ENCODE results near the gene NR1H4. TPM values are rescaled to one million over a fixed set of nuclear protein-coding genes. Genes with fewer than 3 reads are reported as not detected.

Gene NR1H4
- total and polyA plus RNA-seq, 2 of the 8 experiments (the other 6 are each of a cell fraction or from before 2014, with no cell fraction given) = not detected

GRCh38 chr12:100545092-100545491 lies 71.4 kb downstream of the NR1H4 start:
- Histone ChIP-seq H3K18ac (ENCODE audit: extremely low read depth, low read length) (no peak overlapping the region), H2BK120ac (replicated peaks; ENCODE audit: low read depth, low read length) (no peak overlapping the region), H4K8ac (ENCODE audit: extremely low read depth, insufficient read depth, low read length) (no peak overlapping the region), H3K23me2 (ENCODE audit: low read depth, low read length) (no peaks in the 10 kb centered on the region; the same call in 1 of the 2 replicates), H3K9me3 (ENCODE audit: insufficient read depth in 2 of 2, low read depth in 1 of 2, low read length in 1 of 2) (no peaks in the 10 kb centered on the region), H2AFZ (ENCODE audit: low read length) (no peak overlapping the region), H3K79me1 (ENCODE audit: low read depth, low read length) (no peaks in the 10 kb centered on the region), H3K9ac (replicated peaks in 1 of 4; ENCODE audit: extremely low read depth in 1 of 4, low read depth in 3 of 4, low read length in 3 of 4) (no peak overlapping the region), H3K4me3 (ENCODE audit: extremely low read depth in 1 of 4, insufficient read depth in 2 of 4, low read depth in 3 of 4, low read length in 4 of 4) (no peak overlapping the region), H2BK12ac (ENCODE audit: low read depth, low read length) (no peak overlapping the region), H3K4me1 (replicated peaks in 1 of 4; ENCODE audit: control insufficient read depth in 3 of 4, insufficient read depth in 4 of 4, low read length in 3 of 4) (no peaks in the 10 kb centered on the region), H4K91ac (replicated peaks; ENCODE audit: insufficient read length, low read length) (no peak overlapping the region), H3K36me3 (ENCODE audit: control insufficient read depth in 2 of 4, insufficient read depth in 4 of 4, low read length in 3 of 4) (no peaks in the 10 kb centered on the region), H3K23ac (ENCODE audit: insufficient read length) (no peak overlapping the region), H3K27me3 (replicated peaks in 1 of 4; ENCODE audit: control insufficient read depth in 3 of 4, extremely low read depth in 1 of 4, insufficient read depth in 3 of 4, low read length in 3 of 4) (no peaks in the 10 kb centered on the region), H3K4me2 (ENCODE audit: insufficient read depth in 1 of 2, low read depth in 2 of 2, low read length in 2 of 2) (no peak overlapping the region), H2BK20ac (ENCODE audit: low read length) (no peak overlapping the region), H4K20me1 (replicated peaks in 1 of 2; ENCODE audit: control insufficient read depth in 1 of 2, insufficient read depth in 2 of 2, low read length in 2 of 2) (no peaks in the 10 kb centered on the region), H2BK15ac (ENCODE audit: low read length) (no peak overlapping the region), H2AK5ac (ENCODE audit: low read depth, low read length) (no peak overlapping the region), H3K4ac (replicated peaks; ENCODE audit: insufficient read length, low read depth, low read length) (no peak overlapping the region), H3K27ac (ENCODE audit: low read depth, low read length) (no peak overlapping the region), H4K5ac (ENCODE audit: insufficient read length, low read depth, low read length) (no peak overlapping the region), H3K79me2 (ENCODE audit: control insufficient read depth in 1 of 2, insufficient read depth in 2 of 2, low read length in 2 of 2) (no peaks in the 10 kb centered on the region), H3K14ac (ENCODE audit: insufficient read length) (no peak overlapping the region), H2BK5ac (ENCODE audit: low read depth, low read length) (no peak overlapping the region), H3K56ac (replicated peaks; ENCODE audit: insufficient read length, low read depth, low read length) (no peak overlapping the region)
- DNase-seq (ENCODE audit: low read depth in 1 of 2, low spot score in 2 of 2) (no peak), FAIRE-seq (no peak)
- POLR2A ChIA-PET (ENCODE audit: partially characterized antibody) = no interaction called here
- CTCF ChIA-PET (ENCODE audit: partially characterized antibody) = interaction anchor here (0.8 to 7.6 kb wide), 6 partner anchors 9 to 197 kb away, joined by 3 to 48 read pairs (median 6); no protein-coding TSS in a partner anchor
- WGBS, 2 experiments (ENCODE audit: extremely low coverage in 1 of 2, insufficient coverage in 1 of 2, insufficient read length in 1 of 2, insufficient replicate concordance in 2 of 2, low coverage in 1 of 2, low lambda C conversion rate in 2 of 2, missing lambda C conversion rate in 1 of 2) = 100% methylated on average over 1 of the region's 1 CpG; no CpG with 5 or more reads in 1 of the 2 experiments
- no peak for TF ChIP-seq HDAC6 (IDR thresholded peaks at IDR 0.05; ENCODE audit: low read depth, low read length)
- no peak for TF ChIP-seq SIX5 (IDR thresholded peaks at IDR 0.05; ENCODE audit: low read depth, low read length)

Measured in H1 (cell line).